SK-N-MC (cell line): ENCODE results near the gene SH2D2A.

Source experiments
- EZH2 ChIP-seq: fragments of 200-600 bp; sonication (generic); IDR thresholded peaks from one replicate; pipeline ENCODE4 v1.6.1; 2017; ENCODE audit warnings: antibody characterized with exemption
- FOXP2 ChIP-seq: optimal IDR thresholded peaks from 2 replicates; pipeline ENCODE3; 2011; ENCODE audit warnings: mild to moderate bottlenecking, moderate library complexity; ENCODE audit not compliant: insufficient read depth; ENCODE audit errors: extremely low read length, control extremely low read depth
- POLR2AphosphoS5 ChIP-seq: IDR thresholded peaks from 2 replicates; pipeline ENCODE4 v1.6.1; 2012; ENCODE audit warnings: mild to moderate bottlenecking, low read depth, low read length, borderline replicate concordance

DNA sequence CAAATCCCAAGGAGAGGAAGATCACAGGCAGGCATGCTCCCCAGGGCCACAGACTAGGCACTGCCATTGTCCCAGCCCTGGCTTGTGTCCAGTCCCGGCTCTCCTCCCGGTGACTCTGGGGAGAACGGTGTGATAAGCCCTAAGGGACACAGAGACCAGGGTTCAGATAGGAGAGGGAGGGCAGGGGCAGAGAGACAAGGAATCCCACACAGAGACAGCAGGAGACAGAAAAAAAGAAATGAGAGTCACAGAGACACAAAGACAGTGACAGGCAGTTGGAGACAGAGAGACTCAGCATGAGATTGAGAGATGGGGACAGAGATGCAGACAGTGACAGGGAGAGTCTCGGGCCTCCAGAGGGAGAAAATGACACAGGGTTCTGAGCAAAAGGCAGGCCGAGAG is 41.9 kb upstream of the SH2D2A start:
- TF ChIP-seq POLR2AphosphoS5, result no peak
- no peak for TF ChIP-seq EZH2
- no peak for TF ChIP-seq FOXP2
